PFSK-1 (cell line): ENCODE results near the gene HTT. TPM values are rescaled to one million over a fixed set of nuclear protein-coding genes. Genes with fewer than 3 reads are reported as not detected.

Experiments
- FOXP2 ChIP-seq: optimal IDR thresholded peaks from 2 replicates; pipeline ENCODE3; 2011; ENCODE audit warnings: borderline replicate concordance, control low read depth, inconsistent platforms; ENCODE audit not compliant: insufficient read depth; ENCODE audit errors: extremely low read length, extremely low read depth
- POLR2AphosphoS5 ChIP-seq: IDR thresholded peaks from 2 replicates; pipeline ENCODE4 v1.6.1; 2012; ENCODE audit warnings: low read depth, mild to moderate bottlenecking, control low read depth, low read length, moderate library complexity
- REST ChIP-seq, 2 experiments: IDR thresholded peaks; 2 replicates each; pipeline versions ENCODE4 v1.6.1 to v1.8.0; 2011 to 2012; ENCODE audit warnings: low read depth in 2 of 2, low read length in 2 of 2, control low read depth in 1 of 2, inconsistent platforms in 1 of 2, mild to moderate bottlenecking in 1 of 2, moderate library complexity in 1 of 2; ENCODE audit not compliant: insufficient read depth in 1 of 2
- SIN3A ChIP-seq: IDR thresholded peaks from 2 replicates; pipeline ENCODE4 v1.6.1; 2012; ENCODE audit warnings: mild to moderate bottlenecking, low read length, moderate library complexity, borderline replicate concordance; ENCODE audit not compliant: insufficient read depth
- TAF1 ChIP-seq: IDR thresholded peaks from 2 replicates; pipeline ENCODE4 v1.6.1; 2012; ENCODE audit warnings: low read length, control low read depth, borderline replicate concordance; ENCODE audit not compliant: insufficient read depth
- polyA plus RNA-seq: library from polyadenylated mRNA; unstranded; fragments of >200 nt; gene quantifications from one replicate; pipeline ENCODE4 v1.2.1, GENCODE V29; 2012; ENCODE audit warnings: low read depth, missing spikeins; ENCODE audit not compliant: insufficient read length

The HTT gene
- 24.6 TPM for polyA plus RNA-seq

GRCh38 chr4:3074078-3074845 is at the start of gene HTT, which contains the start of gene HTT-AS:
Gene HTT, plus strand, starts transcription at chr4:3074681. Its CDS starts 145 bp downstream, at chr4:3074826.
Gene HTT-AS, minus strand, starts transcription at chr4:3074538.
- TF ChIP-seq REST (IDR thresholded peaks at IDR 0.05; ENCODE audit: insufficient read depth in 1 of 2, low read depth in 2 of 2, low read length in 2 of 2) = no peak
- peak; percentile 65 for TF ChIP-seq FOXP2
- TF ChIP-seq TAF1 = peak; percentile 77
- no peak for TF ChIP-seq SIN3A
- peak; percentile 78; the same call in 1 of the 2 replicates for TF ChIP-seq POLR2AphosphoS5

GRCh38 chr4:3025881-3026280 is 48.6 kb upstream of the HTT start:
- TF ChIP-seq FOXP2 (no peak), POLR2AphosphoS5 (no peak), TAF1 (no peak), SIN3A (no peak), REST (IDR thresholded peaks at IDR 0.05; ENCODE audit: insufficient read depth in 1 of 2, low read depth in 2 of 2, low read length in 2 of 2) (no peak)

- TF ChIP-seq TAF1 (no peak), REST (IDR thresholded peaks at IDR 0.05; ENCODE audit: insufficient read depth in 1 of 2, low read depth in 2 of 2, low read length in 2 of 2) (no peak), FOXP2 (no peak), POLR2AphosphoS5 (no peak), SIN3A (no peak)
Observed at GRCh38 chr4:3026540-3026939, 47.9 kb upstream of the HTT start.

GRCh38 chr4:3029464-3029863 is 45.0 kb upstream of the HTT start:
- TF ChIP-seq REST (IDR thresholded peaks at IDR 0.05; ENCODE audit: insufficient read depth in 1 of 2, low read depth in 2 of 2, low read length in 2 of 2) = no peak
- no peak for TF ChIP-seq FOXP2
